Thyroid gland (tissue), 4 donors: ENCODE data around the gene IGFBP2.

Source experiments
- POLR2A ChIP-seq, 2 donors: fragments of 450-650 bp; IDR thresholded peaks; one replicate each; pipeline ENCODE4 v1.6.1; 2017; ENCODE audit warnings: antibody characterized with exemption in 2 of 2, mild to moderate bottlenecking in 2 of 2, moderate library complexity in 1 of 2
- TF ChIP-seq, protein P1 (sequence below), 6 experiments: fragments of 200-600 bp in 3 of 6; fragments of 450-650 bp in 3 of 6; sonication (generic) in 3 of 6; IDR thresholded peaks; one replicate each; pipeline ENCODE4 v1.5.1; 2016 to 2019; ENCODE audit warnings: antibody characterized with exemption in 6 of 6, mild to moderate bottlenecking in 2 of 6, inconsistent platforms in 1 of 6, moderate library complexity in 1 of 6

DNA sequence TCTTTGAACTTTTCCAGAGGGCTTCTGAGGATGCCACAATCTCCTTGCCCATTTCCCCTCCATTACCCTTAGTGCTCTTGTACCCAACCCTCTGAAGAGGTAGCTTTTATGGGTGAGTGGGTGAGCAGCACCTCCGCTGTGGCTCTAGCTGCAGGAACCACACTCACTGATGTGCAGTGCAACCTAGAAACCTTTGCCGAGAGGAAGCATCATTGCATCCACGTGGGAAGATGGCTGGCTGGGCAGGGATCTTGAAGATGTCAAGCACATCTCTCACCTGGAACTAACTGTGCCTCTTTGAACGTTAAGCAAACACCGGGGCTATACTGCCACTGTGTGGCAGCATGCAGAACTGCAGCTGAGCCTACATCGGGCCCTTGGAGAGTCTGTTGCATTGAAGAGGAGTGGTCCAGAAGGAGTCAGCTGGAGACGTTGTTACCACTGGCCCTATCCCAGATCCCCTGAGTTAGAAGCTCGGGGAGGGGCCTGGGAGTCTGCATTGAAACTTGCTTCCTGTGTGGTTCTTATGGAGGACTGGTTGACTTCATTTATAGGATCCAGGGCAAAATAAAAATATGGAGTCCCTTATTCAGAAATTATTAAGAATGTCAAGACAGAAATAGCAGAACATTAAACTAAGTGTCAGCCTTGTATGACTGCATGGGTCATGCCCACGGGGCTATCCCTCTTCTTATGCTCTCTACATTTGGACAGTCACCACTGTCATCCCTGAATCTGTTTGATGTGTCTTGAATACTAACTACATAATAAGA, 33.4 kb downstream of the IGFBP2 start:
- no peak for TF ChIP-seq POLR2A (IDR thresholded peaks at IDR 0.05)
- TF ChIP-seq, protein P1, sequence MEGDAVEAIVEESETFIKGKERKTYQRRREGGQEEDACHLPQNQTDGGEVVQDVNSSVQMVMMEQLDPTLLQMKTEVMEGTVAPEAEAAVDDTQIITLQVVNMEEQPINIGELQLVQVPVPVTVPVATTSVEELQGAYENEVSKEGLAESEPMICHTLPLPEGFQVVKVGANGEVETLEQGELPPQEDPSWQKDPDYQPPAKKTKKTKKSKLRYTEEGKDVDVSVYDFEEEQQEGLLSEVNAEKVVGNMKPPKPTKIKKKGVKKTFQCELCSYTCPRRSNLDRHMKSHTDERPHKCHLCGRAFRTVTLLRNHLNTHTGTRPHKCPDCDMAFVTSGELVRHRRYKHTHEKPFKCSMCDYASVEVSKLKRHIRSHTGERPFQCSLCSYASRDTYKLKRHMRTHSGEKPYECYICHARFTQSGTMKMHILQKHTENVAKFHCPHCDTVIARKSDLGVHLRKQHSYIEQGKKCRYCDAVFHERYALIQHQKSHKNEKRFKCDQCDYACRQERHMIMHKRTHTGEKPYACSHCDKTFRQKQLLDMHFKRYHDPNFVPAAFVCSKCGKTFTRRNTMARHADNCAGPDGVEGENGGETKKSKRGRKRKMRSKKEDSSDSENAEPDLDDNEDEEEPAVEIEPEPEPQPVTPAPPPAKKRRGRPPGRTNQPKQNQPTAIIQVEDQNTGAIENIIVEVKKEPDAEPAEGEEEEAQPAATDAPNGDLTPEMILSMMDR (IDR thresholded peaks at IDR 0.05) = peak; percentile 93 to 98 (median 96)
